Stimulated activated CD4-positive, alpha-beta T cell treated with anti-CD3 and anti-CD28 coated beads, Interleukin-4, amount 100 ng/mL, for 48 hours (primary cell): ENCODE measurements around the gene SIAH1.
A peak's percentile ranks its signal among the peaks of the same experiment; 100 is the strongest.
"Not testable (repeated sequence)": the region's sequence is repeated elsewhere in the genome, so short reads cannot be mapped to it uniquely, and the experiment has no call there.

Experiments
- DNase-seq, 2 donors: peaks; one replicate each; pipeline ENCODE4 v3.0.0-alpha.2; 2020; ENCODE audit warnings: low read depth in 2 of 2

SIAH1 gene

DNA sequence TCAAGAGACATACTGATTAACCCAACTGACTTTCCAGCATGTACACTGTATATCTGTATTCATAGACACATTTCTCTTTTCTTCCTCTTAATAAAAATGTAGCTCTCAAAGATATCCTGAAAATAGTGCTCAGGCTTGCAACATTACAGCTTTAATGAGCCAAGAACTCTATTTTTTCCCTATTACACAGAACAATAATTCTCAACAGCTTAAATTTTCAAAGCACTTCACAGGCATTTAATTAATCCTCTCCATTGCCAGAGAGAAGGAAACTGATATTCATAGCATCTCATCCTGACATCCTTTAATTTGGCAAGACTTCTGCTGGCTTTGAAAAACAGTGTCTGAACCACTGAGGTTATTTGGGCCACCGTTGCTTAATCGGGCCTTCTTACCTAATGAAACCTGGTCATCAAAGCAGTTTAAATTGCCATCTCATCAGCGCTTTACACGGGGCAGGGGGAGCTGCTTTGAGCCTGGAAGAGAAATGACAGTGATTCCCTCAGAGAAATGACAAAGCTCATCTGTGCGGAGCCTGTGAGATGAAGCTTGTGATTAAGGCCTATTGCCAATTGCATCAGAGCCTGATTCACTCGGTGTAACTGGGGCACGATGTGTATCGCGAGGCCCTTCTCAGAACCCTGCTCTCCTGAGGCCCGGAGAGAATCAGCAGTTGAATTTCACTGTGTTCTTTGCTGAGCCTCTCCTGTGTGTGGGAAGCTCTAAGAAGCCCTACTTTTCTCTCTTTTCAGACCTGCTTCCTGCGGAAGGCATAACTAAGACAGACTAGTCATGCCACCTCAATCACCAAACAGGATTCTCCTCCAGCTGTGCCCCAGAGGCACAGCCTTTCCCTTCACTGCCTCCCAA is 8.5 kb upstream of the SIAH1 start:
- peak in 1 of 2 donors; percentile 8 for DNase-seq

DNA sequence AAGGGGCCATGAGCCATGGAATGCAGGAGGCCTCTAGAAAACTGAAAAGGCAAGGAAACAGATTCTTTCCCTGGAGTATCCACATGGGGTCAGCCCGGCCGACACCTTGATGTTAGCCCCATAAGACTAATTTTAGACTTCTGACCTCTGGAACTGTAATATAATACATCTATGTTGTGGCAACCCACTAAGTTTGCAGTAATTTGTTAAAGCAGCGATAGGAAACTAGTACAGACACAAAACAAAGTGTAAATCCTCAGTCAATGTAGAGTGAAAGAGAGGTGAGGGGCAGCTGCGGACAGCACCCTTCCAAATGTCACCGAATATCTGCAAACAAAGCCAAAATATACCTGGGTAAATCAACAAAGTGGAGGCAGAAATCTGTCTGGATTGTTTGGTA is 7.2 kb upstream of the SIAH1 start:
- DNase-seq, result no peak

DNA sequence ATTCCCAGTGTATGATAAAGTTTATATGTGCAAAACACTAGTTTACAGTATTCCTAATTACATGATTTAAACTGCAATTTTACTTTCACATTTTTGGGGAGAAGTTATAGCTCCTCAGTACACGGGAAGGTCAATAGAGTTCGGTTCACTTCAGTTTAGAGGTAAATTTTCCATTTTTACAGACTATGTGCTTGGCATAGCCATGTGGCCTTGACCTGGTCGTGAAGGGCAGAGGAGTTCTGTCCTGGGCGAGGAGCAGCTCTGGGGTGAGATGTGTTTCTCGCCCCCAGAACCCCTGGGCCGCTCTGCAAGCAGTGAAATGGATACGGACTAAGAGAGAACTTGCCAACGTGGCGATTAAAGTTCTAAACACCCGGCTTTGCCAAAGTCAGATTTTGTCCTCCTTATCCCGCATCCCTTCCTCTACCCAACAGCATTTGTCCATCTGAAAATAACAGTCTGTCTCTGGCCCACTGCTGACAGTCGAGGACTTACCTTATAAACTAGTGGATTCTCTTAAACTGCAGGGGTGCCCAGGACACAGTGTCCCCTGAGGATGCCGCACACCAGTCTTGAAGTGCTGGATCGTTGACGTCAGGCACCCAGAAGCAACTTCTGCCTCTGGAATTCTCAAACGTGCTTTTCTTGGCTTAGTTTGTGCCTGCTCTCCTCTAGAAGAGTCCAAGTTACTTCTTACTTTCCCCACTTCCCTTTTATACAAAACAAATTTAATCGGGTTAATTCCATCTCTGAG is 1.5 kb upstream of the SIAH1 start:
- DNase-seq, result no peak

DNA sequence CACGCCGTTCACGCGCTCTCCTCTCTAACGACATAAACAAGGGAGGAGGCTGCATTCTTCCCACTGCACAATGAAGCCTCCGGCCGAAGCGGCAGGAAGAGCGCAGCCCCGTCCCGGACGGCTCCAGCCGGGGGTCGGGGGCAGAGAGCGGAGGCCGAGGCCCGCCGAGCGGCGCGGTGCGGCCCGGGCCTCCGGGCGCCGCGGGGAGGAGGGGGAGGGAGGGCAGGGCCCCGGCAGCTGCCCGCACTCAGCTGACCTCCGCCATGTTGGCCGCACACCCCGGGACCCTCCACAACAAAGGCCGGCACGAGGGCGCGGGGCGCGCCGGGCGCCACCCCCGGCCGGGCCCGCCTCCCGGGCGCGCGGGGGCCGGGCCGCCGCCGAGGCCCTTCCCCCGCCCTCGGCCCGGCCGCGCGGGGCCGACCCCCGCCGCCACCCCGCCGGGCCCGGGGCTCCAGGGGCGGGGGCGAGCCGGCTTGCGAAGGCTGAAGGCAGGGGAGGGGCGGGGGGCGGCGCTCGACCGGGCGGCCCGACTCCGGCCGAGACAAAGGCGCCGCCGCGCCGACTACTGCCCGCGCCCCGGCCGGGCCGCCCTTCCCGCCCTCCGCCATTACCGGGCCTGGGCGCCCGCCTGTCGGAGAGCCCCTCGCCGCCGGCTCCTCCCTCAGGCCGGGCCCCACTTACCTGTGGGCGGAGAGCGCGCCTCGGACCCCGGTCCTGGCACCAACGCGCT is 527 bp downstream of the SIAH1 start:
- no peak for DNase-seq

DNA sequence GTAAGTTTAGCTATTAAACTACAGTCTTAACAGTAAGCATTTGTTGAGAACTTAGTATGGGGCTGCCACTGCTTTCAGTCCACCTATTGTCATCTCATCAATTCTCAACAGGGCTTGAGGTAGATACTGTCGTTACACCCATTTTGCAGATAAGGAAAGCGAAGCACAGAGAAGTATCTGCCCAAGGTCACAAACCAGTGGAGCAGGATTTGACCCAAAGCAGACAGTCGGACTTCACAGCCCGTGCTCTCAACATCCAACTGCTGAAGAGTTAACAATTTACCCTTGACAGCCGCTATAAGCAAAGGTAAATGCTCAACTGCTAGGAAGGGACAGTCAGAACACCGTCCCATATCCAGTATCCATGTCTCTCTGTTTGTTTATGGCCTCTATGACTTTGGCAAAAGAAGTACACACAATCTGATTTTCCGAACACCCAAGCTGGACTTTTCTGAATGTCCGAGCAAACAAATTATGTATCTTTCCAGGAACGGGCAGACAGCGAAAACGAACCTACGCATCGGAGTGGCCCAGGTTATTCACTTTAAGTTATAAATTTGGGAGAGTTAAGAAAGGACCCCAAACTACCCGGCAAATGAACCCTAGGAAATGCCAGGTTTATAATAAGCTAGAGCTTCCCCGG is 1.2 kb downstream of the SIAH1 start:
- no peak for DNase-seq

DNA sequence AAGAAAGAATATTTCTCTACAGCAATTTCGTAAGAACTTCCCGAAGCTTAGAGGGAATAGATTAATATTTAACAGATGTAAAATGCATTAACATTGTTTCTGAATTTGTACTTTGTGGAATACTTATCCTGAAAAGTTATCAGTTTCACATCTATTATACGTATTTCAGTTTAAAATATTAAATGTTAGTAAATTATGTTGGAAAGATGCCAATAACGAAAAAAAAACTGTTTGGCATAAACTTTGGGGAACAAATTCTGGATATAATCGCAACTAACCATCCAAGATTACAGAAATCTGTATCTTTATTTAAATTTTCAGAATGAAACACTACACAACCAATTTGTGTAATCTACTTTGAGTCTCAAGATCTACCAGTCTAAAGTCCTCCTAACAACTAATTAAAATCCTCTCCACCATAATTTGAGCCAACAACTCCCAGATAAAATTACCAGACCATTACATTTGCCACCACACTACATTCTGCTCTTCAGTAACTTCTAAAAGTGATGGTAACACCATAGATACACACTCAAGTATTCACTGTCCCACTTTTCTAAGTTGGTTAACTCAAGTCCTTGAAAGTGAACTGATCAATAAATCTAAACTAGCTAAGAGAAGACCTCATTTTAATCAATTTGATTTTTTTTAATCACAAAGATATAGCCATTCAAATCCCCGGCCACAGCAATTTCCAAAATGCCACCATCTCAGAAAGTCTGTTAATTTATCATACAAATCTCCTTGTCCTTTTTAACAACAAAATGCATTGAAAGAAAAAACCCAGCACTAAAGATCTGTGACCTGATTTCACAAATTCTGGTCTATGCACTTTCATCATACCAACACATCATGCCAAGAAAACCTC is 2.0 kb downstream of the SIAH1 start:
- DNase-seq, result no peak

DNA sequence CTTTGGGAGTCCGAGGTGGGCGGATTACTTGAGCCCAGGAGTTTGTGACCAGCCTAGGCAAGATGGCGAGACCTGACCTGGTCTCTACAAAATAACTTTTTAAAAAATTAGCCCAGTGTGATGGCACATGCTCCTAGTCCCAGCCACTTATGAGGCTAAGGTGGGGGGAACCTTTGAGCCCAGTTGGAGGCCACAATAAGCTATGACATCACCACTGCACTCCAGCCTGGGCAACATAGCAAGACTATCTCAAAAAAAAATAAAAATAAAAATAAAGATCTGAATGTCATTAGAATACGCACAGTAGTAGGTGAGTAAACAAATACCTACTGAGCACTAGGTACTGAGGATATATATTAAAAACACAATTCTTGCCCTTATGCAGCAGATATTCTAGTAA is 3.1 kb downstream of the SIAH1 start:
- DNase-seq, result no peak

DNA sequence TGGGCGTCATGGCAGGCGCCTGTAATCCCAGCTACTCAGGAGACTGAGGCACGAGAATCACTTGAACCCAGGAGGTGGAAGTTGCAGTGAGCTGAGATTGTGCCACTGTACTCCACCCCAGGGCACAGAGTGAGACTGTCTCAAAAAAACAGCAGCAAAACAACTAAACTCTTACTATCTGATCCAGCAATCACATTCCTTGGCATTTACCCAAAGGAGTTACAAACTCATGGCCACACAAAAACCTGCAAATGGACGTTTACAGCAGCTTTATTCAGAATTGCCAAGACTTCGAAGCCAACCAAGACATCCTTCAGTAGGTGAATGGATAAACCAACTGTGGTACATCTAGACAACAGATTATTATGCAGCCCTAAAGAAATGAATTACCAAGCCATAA is 4.0 kb downstream of the SIAH1 start:
- no peak for DNase-seq

DNA sequence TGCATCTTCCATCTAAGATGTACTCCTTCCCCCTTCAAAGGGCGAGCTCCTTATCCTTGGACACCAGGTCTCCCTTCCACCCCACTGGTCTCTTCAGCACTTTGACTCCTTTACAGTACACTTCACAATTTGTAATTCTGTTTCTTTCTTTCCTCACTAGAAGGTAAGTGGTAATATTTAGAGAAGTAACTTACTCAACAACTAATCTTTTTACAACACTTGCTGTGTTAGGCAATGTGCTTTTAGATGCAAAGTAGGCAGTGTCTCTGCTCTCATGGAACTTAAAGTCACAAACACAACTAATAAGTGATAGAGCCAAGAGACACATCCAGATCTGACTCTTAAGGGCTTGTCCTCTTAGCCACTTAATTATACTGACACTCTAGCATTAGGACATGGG is 6.4 kb downstream of the SIAH1 start:
- no peak for DNase-seq

DNA sequence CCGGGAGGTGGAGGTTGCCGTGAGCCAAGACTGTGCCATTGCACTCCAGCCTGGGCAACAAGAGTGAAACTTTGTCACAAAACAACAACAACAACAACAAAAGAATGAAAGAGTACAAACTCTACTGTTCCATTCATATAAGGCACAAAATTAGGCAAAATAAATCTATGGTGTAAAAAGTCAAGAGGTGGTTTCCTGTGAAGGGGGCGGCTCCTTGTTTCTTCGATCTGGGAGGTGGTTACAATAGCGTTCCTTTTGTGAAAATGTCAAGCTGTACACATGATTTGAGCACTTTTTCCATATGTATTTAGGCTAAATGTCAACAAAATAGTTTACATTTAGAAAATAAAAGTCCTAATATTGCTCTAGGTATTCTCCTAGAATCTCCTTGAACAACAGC is 6.9 kb downstream of the SIAH1 start:
- DNase-seq, result no peak

DNA sequence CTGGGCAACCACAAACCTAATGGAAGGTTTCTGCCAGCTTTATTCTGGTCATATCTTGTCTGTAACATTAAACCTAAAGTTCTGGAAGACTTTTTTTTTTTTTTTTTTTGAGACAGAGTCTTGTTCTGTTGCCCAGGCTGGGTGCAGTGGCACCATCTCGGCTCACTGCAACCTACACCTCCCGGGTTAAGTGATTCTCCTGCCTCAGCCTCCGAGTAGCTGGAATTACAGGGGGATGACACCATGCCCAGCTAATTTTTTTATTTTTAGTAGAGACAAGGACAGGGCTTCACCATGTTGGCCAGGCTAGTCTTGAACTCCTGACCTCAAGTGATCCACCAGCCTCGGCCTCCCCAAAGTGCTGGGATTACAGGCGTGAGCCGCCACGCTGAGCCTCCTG is 7.9 kb downstream of the SIAH1 start:
- not testable (repeated sequence) for DNase-seq

DNA sequence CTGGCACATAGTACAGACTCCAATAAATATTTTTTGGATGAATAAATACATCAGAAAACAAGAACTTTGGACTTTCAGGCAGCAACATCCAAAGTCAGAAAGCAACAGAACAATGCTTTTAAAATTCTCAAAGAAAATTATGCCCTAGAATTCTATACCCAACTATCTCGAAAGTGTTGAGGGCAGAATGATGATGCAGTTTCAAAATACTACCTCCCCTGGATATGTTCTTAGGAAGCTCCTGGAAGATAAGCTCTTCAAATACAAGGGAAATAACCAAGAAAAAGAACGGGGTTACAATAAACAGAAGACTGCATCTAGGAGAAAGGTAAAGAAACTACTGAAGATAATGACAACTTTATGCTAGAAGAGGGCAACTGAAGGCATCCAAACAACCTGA is 11.0 kb downstream of the SIAH1 start:
- no peak for DNase-seq

DNA sequence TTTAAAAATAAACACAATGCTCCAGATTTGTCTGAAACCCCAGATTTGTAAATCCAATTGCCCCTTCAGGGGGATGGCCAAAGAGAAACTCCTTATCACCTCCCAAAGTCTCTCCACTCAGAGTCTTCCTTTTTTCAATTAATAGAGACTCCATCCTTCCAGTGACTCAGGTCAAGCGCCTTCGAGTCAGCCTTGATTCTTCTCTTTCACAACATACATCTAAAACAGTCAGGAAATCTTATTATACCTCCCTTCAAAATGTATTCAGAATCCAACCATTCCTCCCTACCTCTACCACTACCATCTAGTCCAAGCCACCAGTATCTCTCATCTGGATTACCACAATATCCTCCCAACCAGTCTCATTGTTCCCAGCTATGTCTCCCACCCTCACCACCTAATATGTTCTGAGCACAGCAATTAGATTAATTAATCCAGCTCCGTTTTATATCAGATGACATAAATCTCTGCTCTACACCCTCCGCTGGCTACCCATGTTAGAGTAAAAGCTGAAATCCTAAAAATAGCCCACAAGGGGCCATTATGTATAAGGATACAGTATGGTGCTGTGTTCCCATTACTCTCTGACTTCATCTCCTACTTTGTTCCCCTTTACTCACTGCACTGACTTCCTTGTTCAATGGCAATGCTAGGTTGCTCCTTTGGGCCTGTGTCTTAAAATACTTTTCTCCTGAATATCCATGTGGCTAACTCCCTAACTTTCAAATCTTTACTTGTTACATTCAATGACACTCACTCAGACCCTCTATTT is 11.8 kb downstream of the SIAH1 start:
- DNase-seq, result no peak

DNA sequence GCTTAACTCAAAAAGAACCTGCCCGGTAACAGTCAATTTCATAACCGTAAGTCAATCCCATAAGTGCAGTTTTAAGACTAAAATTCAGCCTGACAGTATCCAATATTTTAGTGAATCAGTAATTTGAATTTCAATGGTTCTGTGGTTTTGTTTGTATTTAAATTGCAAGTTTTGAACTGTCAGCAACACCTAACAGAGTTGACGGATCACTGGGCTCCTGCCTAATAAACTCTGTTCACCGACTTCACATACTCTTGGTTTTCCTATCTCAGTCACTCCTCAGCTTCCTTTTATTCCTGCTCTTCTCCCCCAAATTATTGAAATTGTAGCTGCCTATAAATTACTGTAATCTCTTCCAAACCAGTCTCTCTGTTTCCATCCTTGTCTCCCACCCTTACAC is 12.5 kb downstream of the SIAH1 start:
- DNase-seq, result no peak

DNA sequence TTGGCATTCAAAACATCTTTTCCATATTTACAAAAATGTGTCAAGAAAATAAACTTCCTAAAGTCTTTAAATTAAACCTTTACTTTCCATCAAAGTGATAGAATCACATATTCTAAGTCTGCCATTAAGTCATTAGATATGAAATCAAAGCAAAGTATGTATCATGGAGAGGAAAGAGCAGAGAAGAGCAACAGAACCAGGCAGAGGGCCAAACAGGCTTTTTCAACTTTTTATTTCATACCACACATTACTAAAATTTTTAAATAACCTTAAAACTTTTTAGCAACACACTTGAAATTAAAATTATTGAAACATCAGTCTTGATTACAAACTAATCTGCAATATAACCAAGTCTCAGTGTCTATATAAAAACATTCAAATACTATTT is 13.8 kb downstream of the SIAH1 start:
- no peak for DNase-seq

DNA sequence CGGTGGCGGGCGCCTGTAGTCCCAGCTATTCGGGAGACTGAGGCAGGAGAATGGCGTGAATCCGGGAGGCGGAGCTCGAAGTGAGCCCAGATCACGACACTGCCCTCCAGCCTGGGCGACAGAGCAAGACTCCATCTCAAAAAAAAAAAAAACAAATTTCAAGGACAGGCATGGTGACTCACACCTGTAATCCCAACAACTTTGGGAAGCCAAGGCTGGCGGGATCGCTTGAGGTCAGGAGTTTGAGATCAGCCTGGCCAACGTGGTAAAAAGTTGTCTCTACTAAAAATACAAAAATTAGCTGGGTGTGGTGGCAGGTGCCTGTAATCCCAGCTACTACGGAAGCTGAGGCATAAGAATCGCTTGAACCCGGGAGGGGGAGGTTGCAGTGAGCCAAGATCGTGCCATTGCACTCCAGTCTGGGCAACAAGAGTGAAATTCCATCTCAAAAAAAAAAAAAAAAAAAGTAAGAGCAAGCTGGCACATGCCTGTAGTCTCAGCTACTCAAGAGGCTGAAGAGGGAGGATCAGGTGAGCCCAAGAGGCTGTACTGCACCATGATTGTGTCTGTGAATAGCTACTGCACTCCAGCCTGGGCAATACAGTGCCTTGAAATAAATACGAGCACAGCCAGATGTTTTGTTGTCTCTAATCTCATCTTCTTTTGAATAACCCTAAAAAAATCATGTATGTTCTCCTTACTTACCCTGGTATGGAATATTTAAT is 14.4 kb downstream of the SIAH1 start:
- not testable (repeated sequence) for DNase-seq

DNA sequence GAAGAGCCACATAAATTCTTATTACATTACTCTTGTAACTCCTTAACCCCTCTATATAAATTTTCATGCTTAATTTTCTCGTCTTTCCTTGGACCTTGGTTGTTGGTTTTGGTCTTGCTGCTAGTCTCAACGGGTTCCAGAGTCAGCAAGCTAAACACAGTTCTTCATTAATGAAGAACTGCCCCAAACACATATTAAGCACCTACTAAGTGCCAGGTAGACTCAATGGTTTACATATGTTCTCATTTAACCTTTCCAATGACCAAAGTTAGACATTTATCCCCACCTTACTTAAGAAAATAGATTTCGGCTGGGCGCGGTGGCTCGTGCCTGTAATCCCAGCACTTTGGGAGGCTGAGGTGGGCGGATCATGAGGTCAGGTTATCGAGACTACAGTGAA is 15.0 kb downstream of the SIAH1 start:
- no peak for DNase-seq

DNA sequence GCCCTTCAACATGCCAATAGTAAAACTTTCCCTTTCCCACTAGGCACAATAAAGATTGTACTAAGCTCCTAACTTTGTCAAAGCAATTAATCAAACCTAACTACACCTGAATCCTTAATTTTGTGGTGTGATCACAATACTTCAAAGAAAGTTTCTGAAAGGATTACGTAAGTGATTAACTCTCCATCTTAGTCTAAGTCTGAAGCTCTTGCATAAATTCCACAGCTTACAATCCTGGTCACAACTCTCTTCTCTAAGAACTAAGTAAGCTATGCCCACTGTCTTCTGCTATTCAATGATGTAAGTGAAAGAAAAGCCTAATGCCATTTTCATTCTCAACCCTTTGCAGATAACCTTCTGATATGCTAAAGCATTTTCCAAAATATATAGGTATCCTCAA is 15.4 kb downstream of the SIAH1 start:
- no peak for DNase-seq

DNA sequence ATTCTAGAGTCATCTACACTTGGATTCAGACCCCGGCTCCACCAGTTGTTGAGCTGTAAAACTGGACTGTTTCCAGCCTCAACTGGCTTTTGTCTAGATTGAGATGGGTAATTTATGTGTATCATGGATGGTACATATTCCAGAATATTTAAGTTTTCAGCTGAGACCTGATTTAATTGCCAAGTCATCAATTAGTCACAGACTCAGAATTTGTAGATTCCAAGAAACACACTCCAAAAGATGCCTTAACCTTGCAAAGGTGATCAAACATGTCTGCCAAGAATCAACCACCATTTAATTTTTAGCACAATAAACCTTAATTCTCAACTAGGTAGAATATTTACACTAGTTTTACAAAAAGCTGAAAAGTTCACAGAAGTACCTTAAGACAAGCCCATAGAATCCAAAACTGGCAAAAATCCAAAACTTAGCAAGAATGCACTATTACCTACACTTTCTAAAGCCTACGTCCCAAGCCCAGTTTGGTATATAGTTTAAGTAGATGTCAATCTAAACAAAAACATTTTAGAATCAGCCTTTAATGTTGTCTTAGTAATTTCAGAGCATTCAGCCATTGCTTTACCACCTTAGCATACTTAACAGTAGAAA is 17.7 kb downstream of the SIAH1 start:
- DNase-seq, result no peak
